ENCODE data around the gene EIF2S1.
A peak's percentile ranks its signal among the peaks of the same experiment; 100 is the strongest.

Gene EIF2S1

GRCh38 chr14:67418401-67419191, 58.5 kb downstream of the EIF2S1 start:
- peak overlapping the region; percentile 94 for H3K27ac ChIP-seq (ENCODE audit: poor library complexity, severe bottlenecking)
- DNase-seq (ENCODE audit: low spot score) = peak; percentile 90
- H3K9me3 ChIP-seq (ENCODE audit: severe bottlenecking) = no peaks in the 10 kb centered on the region
- H3K4me3 ChIP-seq (ENCODE audit: severe bottlenecking) = no peak overlapping the region
- H3K36me3 ChIP-seq (ENCODE audit: low read depth) = no peaks in the 10 kb centered on the region
- peaks cover 37% of the 10 kb centered on the region for H3K4me1 ChIP-seq (ENCODE audit: insufficient read depth, poor library complexity, severe bottlenecking)
- no peaks in the 10 kb centered on the region for H3K27me3 ChIP-seq (ENCODE audit: insufficient read depth, poor library complexity, severe bottlenecking)
- TF ChIP-seq CTCF (IDR thresholded peaks at IDR 0.05; ENCODE audit: poor library complexity, severe bottlenecking) = no peak
- ATAC-seq (ENCODE audit: low read depth) = peak; percentile 87

GRCh38 chr14:67420102-67420739, 60.1 kb downstream of the EIF2S1 start:
- Histone ChIP-seq H3K4me3 (ENCODE audit: severe bottlenecking) (no peak overlapping the region), H3K36me3 (ENCODE audit: low read depth) (no peaks in the 10 kb centered on the region), H3K9me3 (ENCODE audit: severe bottlenecking) (no peaks in the 10 kb centered on the region), H3K27me3 (ENCODE audit: insufficient read depth, poor library complexity, severe bottlenecking) (no peaks in the 10 kb centered on the region), H3K27ac (ENCODE audit: poor library complexity, severe bottlenecking) (peak overlapping the region; percentile 94), H3K4me1 (ENCODE audit: insufficient read depth, poor library complexity, severe bottlenecking) (peaks cover 24% of the 10 kb centered on the region)
- DNase-seq (ENCODE audit: low spot score) (no peak), ATAC-seq (ENCODE audit: low read depth) (no peak)
- TF ChIP-seq CTCF (IDR thresholded peaks at IDR 0.05; ENCODE audit: poor library complexity, severe bottlenecking) = peak; percentile 39

- no peak overlapping the region for H3K4me3 ChIP-seq (ENCODE audit: severe bottlenecking)
Observed at GRCh38 chr14:67421356-67422224, 61.5 kb downstream of the EIF2S1 start.

GRCh38 chr14:67423424-67423823, 63.3 kb downstream of the EIF2S1 start:
- Histone ChIP-seq H3K9me3 (ENCODE audit: severe bottlenecking) (no peaks in the 10 kb centered on the region), H3K27me3 (ENCODE audit: insufficient read depth, poor library complexity, severe bottlenecking) (no peaks in the 10 kb centered on the region), H3K4me1 (ENCODE audit: insufficient read depth, poor library complexity, severe bottlenecking) (peaks cover 16% of the 10 kb centered on the region), H3K36me3 (ENCODE audit: low read depth) (no peaks in the 10 kb centered on the region), H3K27ac (ENCODE audit: poor library complexity, severe bottlenecking) (no peak overlapping the region), H3K4me3 (ENCODE audit: severe bottlenecking) (no peak overlapping the region)
- DNase-seq (ENCODE audit: low spot score) = no peak
- TF ChIP-seq CTCF (IDR thresholded peaks at IDR 0.05; ENCODE audit: poor library complexity, severe bottlenecking) = no peak
- no peak for ATAC-seq (ENCODE audit: low read depth)

More at GRCh38 chr14:67421356-67422224, 61.5 kb downstream of the EIF2S1 start:
- Histone ChIP-seq H3K9me3 (ENCODE audit: severe bottlenecking) (no peaks in the 10 kb centered on the region), H3K27me3 (ENCODE audit: insufficient read depth, poor library complexity, severe bottlenecking) (no peaks in the 10 kb centered on the region), H3K36me3 (ENCODE audit: low read depth) (no peaks in the 10 kb centered on the region), H3K27ac (ENCODE audit: poor library complexity, severe bottlenecking) (no peak overlapping the region), H3K4me1 (ENCODE audit: insufficient read depth, poor library complexity, severe bottlenecking) (peaks cover 24% of the 10 kb centered on the region)
- ATAC-seq (ENCODE audit: low read depth) (no peak), DNase-seq (ENCODE audit: low spot score) (no peak)
- TF ChIP-seq CTCF (IDR thresholded peaks at IDR 0.05; ENCODE audit: poor library complexity, severe bottlenecking) = no peak
